ENCODE measurements around the gene TCTN2. TPM values are rescaled to one million over a fixed set of nuclear protein-coding genes. Genes with fewer than 3 reads are reported as not detected.
A peak's percentile ranks its signal among the peaks of the same experiment; 100 is the strongest.

Gene TCTN2
- total and polyA plus RNA-seq, 2 donors (not counting 1 experiment from before 2014, with no cell fraction given), result 8.5 to 22.8 TPM

DNA sequence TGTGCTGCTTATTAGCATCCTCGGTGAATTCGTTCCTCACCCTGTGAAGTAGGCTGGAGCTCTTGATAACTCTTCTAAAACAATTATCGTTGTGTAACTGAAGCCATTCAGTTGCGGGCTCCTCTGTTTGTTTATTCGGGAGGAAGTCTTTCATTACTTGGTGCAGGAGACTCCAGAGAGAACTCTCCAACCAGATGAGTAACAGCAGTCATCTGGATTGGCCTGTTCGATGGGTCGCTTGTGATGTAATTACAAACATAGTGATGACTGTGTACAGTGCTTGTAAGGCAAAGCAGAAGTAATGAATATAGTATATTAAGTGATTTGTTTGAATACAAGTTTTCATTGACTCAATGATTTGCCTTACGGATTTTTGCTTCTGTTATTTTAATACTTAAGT is 52.1 kb downstream of the TCTN2 start:
- whole genome bisulfite sequencing (ENCODE audit: insufficient coverage), result 89% methylated on average over 7 of the region's 8 CpGs
- peaks cover 11 to 54% of the 10 kb centered on the region in 2 experiments for H3K36me3 ChIP-seq (replicated peaks in 1 of 2; ENCODE audit: control extremely low read depth in 1 of 2, control insufficient read depth in 1 of 2, extremely low read depth in 1 of 2, insufficient read depth in 2 of 2, low read length in 1 of 2)

DNA sequence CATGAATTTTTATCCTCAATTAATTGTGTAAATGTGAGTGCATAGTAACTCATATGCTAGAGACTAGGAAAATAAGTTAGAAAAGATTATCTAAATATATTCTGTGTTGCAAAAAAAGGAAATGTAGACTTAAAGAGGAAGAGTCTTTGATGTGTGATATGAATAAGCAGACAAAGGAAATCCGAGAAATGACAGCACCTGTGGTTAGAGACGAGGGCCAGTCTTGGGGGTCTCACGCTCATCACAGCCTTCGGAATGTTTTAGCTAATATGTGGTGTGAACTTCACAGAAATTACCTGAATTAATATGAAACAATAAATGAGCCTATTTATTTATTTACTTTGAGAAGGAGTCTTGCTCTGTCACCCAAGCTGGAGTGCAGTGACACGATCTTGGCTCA is 52.9 kb downstream of the TCTN2 start:
- no peak for ATAC-seq (ENCODE audit: low read depth)
- no peak for TF ChIP-seq EZH2 (IDR thresholded peaks at IDR 0.05; ENCODE audit: borderline replicate concordance, insufficient read depth, low read depth, low read length, poor library complexity, severe bottlenecking)
- TF ChIP-seq, protein P1, sequence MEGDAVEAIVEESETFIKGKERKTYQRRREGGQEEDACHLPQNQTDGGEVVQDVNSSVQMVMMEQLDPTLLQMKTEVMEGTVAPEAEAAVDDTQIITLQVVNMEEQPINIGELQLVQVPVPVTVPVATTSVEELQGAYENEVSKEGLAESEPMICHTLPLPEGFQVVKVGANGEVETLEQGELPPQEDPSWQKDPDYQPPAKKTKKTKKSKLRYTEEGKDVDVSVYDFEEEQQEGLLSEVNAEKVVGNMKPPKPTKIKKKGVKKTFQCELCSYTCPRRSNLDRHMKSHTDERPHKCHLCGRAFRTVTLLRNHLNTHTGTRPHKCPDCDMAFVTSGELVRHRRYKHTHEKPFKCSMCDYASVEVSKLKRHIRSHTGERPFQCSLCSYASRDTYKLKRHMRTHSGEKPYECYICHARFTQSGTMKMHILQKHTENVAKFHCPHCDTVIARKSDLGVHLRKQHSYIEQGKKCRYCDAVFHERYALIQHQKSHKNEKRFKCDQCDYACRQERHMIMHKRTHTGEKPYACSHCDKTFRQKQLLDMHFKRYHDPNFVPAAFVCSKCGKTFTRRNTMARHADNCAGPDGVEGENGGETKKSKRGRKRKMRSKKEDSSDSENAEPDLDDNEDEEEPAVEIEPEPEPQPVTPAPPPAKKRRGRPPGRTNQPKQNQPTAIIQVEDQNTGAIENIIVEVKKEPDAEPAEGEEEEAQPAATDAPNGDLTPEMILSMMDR (IDR thresholded peaks at IDR 0.05), result no peak

More for the DNA sequence above, 52.1 kb downstream of the TCTN2 start:
- Histone ChIP-seq H3K4me2 (replicated peaks; ENCODE audit: low read depth, low read length, poor library complexity, severe bottlenecking) (peak overlapping the region; percentile 66), H3K4me1 (ENCODE audit: control insufficient read depth in 2 of 2, insufficient read depth in 2 of 2, low read length in 2 of 2) (peaks cover 7 to 19% of the 10 kb centered on the region in 2 donors), H3K9ac (ENCODE audit: low read length) (no peak overlapping the region), H3K79me2 (ENCODE audit: control insufficient read depth, insufficient read depth, low read length) (peaks cover 16% of the 10 kb centered on the region), H4K20me1 (ENCODE audit: control insufficient read depth, insufficient read depth, low read length, poor library complexity, severe bottlenecking) (no peaks in the 10 kb centered on the region), H2AFZ (ENCODE audit: insufficient read depth, low read depth, low read length, poor library complexity, severe bottlenecking) (no peak overlapping the region), H3K9me3 (ENCODE audit: control extremely low read depth in 1 of 3, control insufficient read depth in 2 of 3, insufficient read depth in 1 of 3, low read length in 2 of 3) (no peaks in the 10 kb centered on the region), H3K27me3 (replicated peaks in 1 of 4; ENCODE audit: control extremely low read depth in 1 of 4, control insufficient read depth in 3 of 4, insufficient read depth in 4 of 4, low read length in 3 of 4) (no peaks in the 10 kb centered on the region), H3K4me3 (ENCODE audit: control extremely low read depth in 1 of 5, extremely low read depth in 1 of 5, insufficient read depth in 1 of 5, low read depth in 2 of 5, low read length in 4 of 5) (no peak overlapping the region), H3K27ac (ENCODE audit: low read length in 2 of 2) (no peak overlapping the region)
- ATAC-seq (ENCODE audit: low read depth) (no peak), DNase-seq (no peak)
- CTCF ChIA-PET, result no interaction called here
- Mint-ChIP-seq H3K27me3 (no peaks in the 10 kb centered on the region), H3K9me3 (ENCODE audit: insufficient read depth) (no peaks in the 10 kb centered on the region), H3K4me3 (no peak overlapping the region), H3K27ac (no peak overlapping the region), H3K4me1 (peaks cover 10% of the 10 kb centered on the region)
- intact Hi-C loops (cut with micrococcal nuclease), result no loop called here
- TF ChIP-seq, protein P1 (IDR thresholded peaks at IDR 0.05), result no peak
- no peak for TF ChIP-seq EZH2 (IDR thresholded peaks at IDR 0.05; ENCODE audit: borderline replicate concordance, insufficient read depth, low read depth, low read length, poor library complexity, severe bottlenecking)
- POLR2A ChIA-PET, result no interaction called here

More for the DNA sequence above, 52.9 kb downstream of the TCTN2 start:
- peaks cover 14 to 60% of the 10 kb centered on the region in 2 experiments for H3K36me3 ChIP-seq (replicated peaks in 1 of 2; ENCODE audit: control extremely low read depth in 1 of 2, control insufficient read depth in 1 of 2, extremely low read depth in 1 of 2, insufficient read depth in 2 of 2, low read length in 1 of 2)
- H3K4me1 Mint-ChIP-seq, result peaks cover 10% of the 10 kb centered on the region
- H3K27me3 ChIP-seq (replicated peaks in 1 of 4; ENCODE audit: control extremely low read depth in 1 of 4, control insufficient read depth in 3 of 4, insufficient read depth in 4 of 4, low read length in 3 of 4), result no peaks in the 10 kb centered on the region
- peak overlapping the region; percentile 3 for H3K4me3 Mint-ChIP-seq
- no peaks in the 10 kb centered on the region for H3K9me3 ChIP-seq (ENCODE audit: control extremely low read depth in 1 of 3, control insufficient read depth in 2 of 3, insufficient read depth in 1 of 3, low read length in 2 of 3)
- H2AFZ ChIP-seq (ENCODE audit: insufficient read depth, low read depth, low read length, poor library complexity, severe bottlenecking), result no peak overlapping the region
- no peaks in the 10 kb centered on the region for H3K27me3 Mint-ChIP-seq
- DNase-seq, result peak; percentile 33
- CTCF ChIA-PET, result no interaction called here
- intact Hi-C loops (cut with micrococcal nuclease), result no loop called here
- H3K4me1 ChIP-seq (ENCODE audit: control insufficient read depth in 2 of 2, insufficient read depth in 2 of 2, low read length in 2 of 2), result peaks cover 7 to 19% of the 10 kb centered on the region in 2 donors
- no peak overlapping the region for H3K27ac Mint-ChIP-seq
- H3K9me3 Mint-ChIP-seq (ENCODE audit: insufficient read depth), result no peaks in the 10 kb centered on the region
- H3K27ac ChIP-seq (ENCODE audit: low read length in 2 of 2), result peak overlapping the region in 1 of 2 donors; percentile 5
- POLR2A ChIA-PET, result interaction anchor here (0.7 kb wide), 1 partner anchor 1271 kb away, joined by 3 read pairs; no protein-coding TSS in a partner anchor
- H3K9ac ChIP-seq (ENCODE audit: low read length), result peak overlapping the region; percentile 33
- peaks cover 9% of the 10 kb centered on the region for H3K79me2 ChIP-seq (ENCODE audit: control insufficient read depth, insufficient read depth, low read length)
- H3K4me3 ChIP-seq (ENCODE audit: control extremely low read depth in 1 of 5, extremely low read depth in 1 of 5, insufficient read depth in 1 of 5, low read depth in 2 of 5, low read length in 4 of 5), result peak overlapping the region in 1 of 5 experiments; percentile 38
- no peaks in the 10 kb centered on the region for H4K20me1 ChIP-seq (ENCODE audit: control insufficient read depth, insufficient read depth, low read length, poor library complexity, severe bottlenecking)
- 0% methylated on average over 2 of the region's 5 CpGs for WGBS (ENCODE audit: insufficient coverage)
- peak overlapping the region; percentile 66 for H3K4me2 ChIP-seq (replicated peaks; ENCODE audit: low read depth, low read length, poor library complexity, severe bottlenecking)
